ENCODE results near the gene DOK7. TPM values are rescaled to one million over a fixed set of nuclear protein-coding genes. Genes with fewer than 3 reads are reported as not detected.

DOK7 gene
- total RNA-seq, 1 experiment from 2014 or later: not detected

DNA sequence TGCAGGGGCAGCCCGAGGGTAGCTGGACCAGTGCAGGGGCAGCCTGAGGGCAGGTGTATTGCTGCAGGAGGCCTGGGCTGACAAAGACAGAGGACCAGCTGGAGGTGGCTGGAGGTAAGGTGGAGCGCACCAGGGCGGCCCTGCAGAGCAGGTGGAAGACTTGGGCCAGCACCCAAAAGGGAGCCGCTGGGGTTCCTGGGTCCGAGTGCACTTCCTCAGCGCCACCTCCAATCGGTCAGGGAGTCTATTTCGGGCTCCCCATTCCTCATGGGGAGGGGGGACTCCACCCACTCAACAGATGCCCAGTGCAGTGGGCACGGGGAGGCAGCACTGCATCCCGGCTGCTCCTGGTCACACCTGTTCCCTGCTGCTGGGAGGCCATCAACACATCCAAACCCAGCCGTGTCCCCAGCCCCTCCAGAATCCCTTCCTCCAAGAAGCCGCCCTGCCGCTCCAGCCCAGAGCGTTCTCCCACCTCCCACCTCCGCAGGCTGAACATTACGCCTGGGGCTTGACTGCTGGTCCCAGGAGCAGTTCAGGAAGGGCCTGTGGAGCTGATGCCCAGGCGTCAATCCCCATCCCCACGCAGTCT is 67.7 kb downstream of the DOK7 start:
- Histone ChIP-seq H3K4me3 (ENCODE audit: low read depth, low read length, poor library complexity, severe bottlenecking) (peak overlapping the region; percentile 91), H3K4me1 (ENCODE audit: insufficient read depth, low read length, poor library complexity, severe bottlenecking) (peaks cover 7% of the 10 kb centered on the region), H3K36me3 (ENCODE audit: insufficient read depth, low read length, poor library complexity, severe bottlenecking) (peaks cover 10% of the 10 kb centered on the region), H3K27me3 (replicated peaks; ENCODE audit: insufficient read depth, low read depth, low read length, poor library complexity) (peaks cover 7% of the 10 kb centered on the region), H3K27ac (ENCODE audit: low read depth, low read length, poor library complexity, severe bottlenecking) (no peak overlapping the region), H3K9me3 (ENCODE audit: low read depth, low read length, poor library complexity, severe bottlenecking) (no peaks in the 10 kb centered on the region)
- BruUV-seq (replicated peaks): no TSS peak
- no peak for TF ChIP-seq EZH2 (IDR thresholded peaks at IDR 0.05; ENCODE audit: borderline replicate concordance, low read depth, low read length, poor library complexity, severe bottlenecking)
- TF ChIP-seq, protein P1, sequence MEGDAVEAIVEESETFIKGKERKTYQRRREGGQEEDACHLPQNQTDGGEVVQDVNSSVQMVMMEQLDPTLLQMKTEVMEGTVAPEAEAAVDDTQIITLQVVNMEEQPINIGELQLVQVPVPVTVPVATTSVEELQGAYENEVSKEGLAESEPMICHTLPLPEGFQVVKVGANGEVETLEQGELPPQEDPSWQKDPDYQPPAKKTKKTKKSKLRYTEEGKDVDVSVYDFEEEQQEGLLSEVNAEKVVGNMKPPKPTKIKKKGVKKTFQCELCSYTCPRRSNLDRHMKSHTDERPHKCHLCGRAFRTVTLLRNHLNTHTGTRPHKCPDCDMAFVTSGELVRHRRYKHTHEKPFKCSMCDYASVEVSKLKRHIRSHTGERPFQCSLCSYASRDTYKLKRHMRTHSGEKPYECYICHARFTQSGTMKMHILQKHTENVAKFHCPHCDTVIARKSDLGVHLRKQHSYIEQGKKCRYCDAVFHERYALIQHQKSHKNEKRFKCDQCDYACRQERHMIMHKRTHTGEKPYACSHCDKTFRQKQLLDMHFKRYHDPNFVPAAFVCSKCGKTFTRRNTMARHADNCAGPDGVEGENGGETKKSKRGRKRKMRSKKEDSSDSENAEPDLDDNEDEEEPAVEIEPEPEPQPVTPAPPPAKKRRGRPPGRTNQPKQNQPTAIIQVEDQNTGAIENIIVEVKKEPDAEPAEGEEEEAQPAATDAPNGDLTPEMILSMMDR (conservative IDR thresholded peaks at IDR 0.05; ENCODE audit: low read depth, low read length): no peak
- intact Hi-C loops (cut with micrococcal nuclease; ENCODE audit: unreplicated experiment): no loop called here
- ChIA-PET POLR2A (ENCODE audit: low non-redundant PET) (no interaction called here), CTCF (no interaction called here)
- no peak for DNase-seq (ENCODE audit: low spot score)

DNA sequence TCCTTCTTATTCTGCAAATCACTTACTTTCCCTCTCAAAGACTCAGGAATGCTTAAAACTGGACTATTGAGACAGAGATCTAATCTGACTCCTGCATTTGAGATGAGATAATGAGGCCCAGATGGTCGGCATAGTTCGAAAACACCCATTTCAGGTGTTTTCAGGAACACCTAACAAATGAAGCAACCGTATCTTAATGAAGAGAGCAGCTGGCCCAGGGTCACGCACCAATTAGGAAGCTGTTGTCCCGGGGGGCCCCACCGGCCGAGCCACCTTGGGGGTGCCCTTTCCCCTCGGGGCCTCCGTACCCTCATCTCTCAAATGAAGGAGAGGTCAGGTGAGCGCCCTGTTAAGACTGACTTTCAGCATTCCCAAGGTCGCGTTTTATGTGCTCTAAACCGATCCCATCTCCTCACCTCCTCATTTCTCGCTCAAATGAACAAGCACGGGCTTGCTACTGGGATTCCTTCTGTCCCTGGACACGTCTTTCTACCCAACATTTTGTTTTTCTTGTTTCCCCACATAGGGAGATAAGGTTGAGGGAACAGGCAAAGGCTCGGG is 68.3 kb downstream of the DOK7 start:
- POLR2A ChIA-PET (ENCODE audit: low non-redundant PET): no interaction called here
- intact Hi-C loops (cut with micrococcal nuclease; ENCODE audit: unreplicated experiment): no loop called here

DNA sequence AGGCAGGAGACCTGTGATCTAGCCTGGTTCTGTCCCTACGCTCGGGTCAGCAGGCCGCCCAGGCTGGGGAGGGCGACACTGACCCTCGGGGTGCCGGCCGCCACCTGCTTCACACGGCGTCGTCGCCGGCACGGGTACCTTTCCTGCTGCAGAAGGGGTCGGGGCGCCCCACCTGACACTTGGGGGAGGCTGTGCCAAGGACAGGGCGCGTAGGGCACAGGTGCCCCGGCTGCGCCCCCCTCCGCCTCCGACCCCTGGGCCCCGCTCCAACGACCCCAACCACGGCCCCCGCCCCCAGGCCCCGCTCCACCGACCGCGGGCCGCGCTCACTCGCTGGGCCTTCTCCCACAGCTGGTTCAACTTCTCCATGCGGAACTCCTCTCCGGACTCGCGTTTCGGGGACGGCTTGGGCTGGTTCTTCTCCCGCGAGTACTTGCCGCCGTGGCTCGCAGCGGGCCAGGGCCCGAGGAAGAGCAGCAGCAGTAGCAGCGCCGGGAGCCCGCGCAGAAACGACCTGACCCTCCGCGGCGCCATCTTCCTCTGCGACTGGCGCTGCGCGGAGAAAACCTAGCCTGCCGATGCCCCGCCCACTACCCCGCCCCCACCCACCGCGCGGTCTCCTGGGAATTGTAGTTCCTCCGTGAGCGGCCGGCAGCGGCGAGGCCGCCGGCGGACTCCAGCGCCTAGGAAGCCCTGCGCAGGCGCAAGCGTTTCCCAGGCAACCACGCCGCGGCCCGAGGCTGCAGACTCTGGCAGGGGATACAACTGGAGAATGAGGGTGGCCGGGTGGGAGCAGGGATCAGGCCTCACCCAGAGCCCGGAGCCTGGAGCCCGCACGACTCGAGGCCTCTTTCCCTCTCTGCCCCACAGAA is 69.0 kb downstream of the DOK7 start, which contains the start of gene LRPAP1:
Gene LRPAP1, minus strand, starts transcription at position 544 of the 872 bp plus-strand sequence. Its CDS starts 10 bp downstream, at position 534.
- Histone ChIP-seq H3K36me3 (ENCODE audit: insufficient read depth, low read length, poor library complexity, severe bottlenecking) (peaks cover 10% of the 10 kb centered on the region), H3K4me3 (ENCODE audit: low read depth, low read length, poor library complexity, severe bottlenecking) (peak within 1 kb of the TSS; percentile 91), H3K27ac (ENCODE audit: low read depth, low read length, poor library complexity, severe bottlenecking) (peak within 1 kb of the TSS; percentile 85), H3K9me3 (ENCODE audit: low read depth, low read length, poor library complexity, severe bottlenecking) (no peaks in the 10 kb centered on the region), H3K27me3 (replicated peaks; ENCODE audit: insufficient read depth, low read depth, low read length, poor library complexity) (peaks cover 7% of the 10 kb centered on the region), H3K4me1 (ENCODE audit: insufficient read depth, low read length, poor library complexity, severe bottlenecking) (peaks cover 7% of the 10 kb centered on the region)
- BruUV-seq (replicated peaks): no TSS peak
- ChIA-PET POLR2A (ENCODE audit: low non-redundant PET) (no interaction called here), CTCF (no interaction called here)
- intact Hi-C loops (cut with micrococcal nuclease; ENCODE audit: unreplicated experiment): no loop called here
- no peak for TF ChIP-seq EZH2 (IDR thresholded peaks at IDR 0.05; ENCODE audit: borderline replicate concordance, low read depth, low read length, poor library complexity, severe bottlenecking)
- TF ChIP-seq, protein P1 (conservative IDR thresholded peaks at IDR 0.05; ENCODE audit: low read depth, low read length): no peak
- DNase-seq (ENCODE audit: low spot score): peak; percentile 94

More for the DNA sequence above, 68.3 kb downstream of the DOK7 start:
- peaks cover 7% of the 10 kb centered on the region for H3K27me3 ChIP-seq (replicated peaks; ENCODE audit: insufficient read depth, low read depth, low read length, poor library complexity)
- no peak for TF ChIP-seq EZH2 (IDR thresholded peaks at IDR 0.05; ENCODE audit: borderline replicate concordance, low read depth, low read length, poor library complexity, severe bottlenecking)
- TF ChIP-seq, protein P1 (conservative IDR thresholded peaks at IDR 0.05; ENCODE audit: low read depth, low read length): no peak
- H3K9me3 ChIP-seq (ENCODE audit: low read depth, low read length, poor library complexity, severe bottlenecking): no peaks in the 10 kb centered on the region
- H3K36me3 ChIP-seq (ENCODE audit: insufficient read depth, low read length, poor library complexity, severe bottlenecking): peaks cover 10% of the 10 kb centered on the region
- peaks cover 7% of the 10 kb centered on the region for H3K4me1 ChIP-seq (ENCODE audit: insufficient read depth, low read length, poor library complexity, severe bottlenecking)
- CTCF ChIA-PET: no interaction called here
- no peak for DNase-seq (ENCODE audit: low spot score)
- TSS peak; percentile 61 for BruUV-seq (replicated peaks)
- peak overlapping the region; percentile 85 for H3K27ac ChIP-seq (ENCODE audit: low read depth, low read length, poor library complexity, severe bottlenecking)
- peak overlapping the region; percentile 91 for H3K4me3 ChIP-seq (ENCODE audit: low read depth, low read length, poor library complexity, severe bottlenecking)

Data from A673 (cell line).